Caki2 (cell line): ENCODE measurements around the gene ABCC1. TPM values are rescaled to one million over a fixed set of nuclear protein-coding genes. Genes with fewer than 3 reads are reported as not detected.
"Not testable (repeated sequence)": the region's sequence is repeated elsewhere in the genome, so short reads cannot be mapped to it uniquely, and the experiment has no call there.

Experiments
- DNase-seq: peaks from one replicate; pipeline ENCODE4 v3.0.0-alpha.2; 2015; ENCODE audit warnings: low read depth
- in situ Hi-C: cut with HindIII; loops from 2 replicates; pipeline ENCODE4 v1.10.0; 2016; ENCODE audit warnings: low sequenced_read_pairs, low pct_unique_long_range_greater_than_20kb, mixed read lengths
- total RNA-seq: library from RNA; depleted of rRNA; stranded (reverse); fragments of >200 nt; shearing (Covaris generic); gene quantifications from 2 replicates; pipeline ENCODE4 v1.2.3, GENCODE V29; 2014; ENCODE audit warnings: low replicate concordance; rRNA removed

Gene ABCC1
- 42.8 and 51.5 TPM in 2 replicates for total RNA-seq

- peak; percentile 49 for DNase-seq
- in situ Hi-C loops, result no loop called here
Observed at GRCh38 chr16:15949210-15950160, at the start of gene ABCC1. TSS of gene ABCC1 (plus strand) at chr16:15949616. CDS start at chr16:15949752, 136 bp downstream.

GRCh38 chr16:15900357-15900756, 49.1 kb upstream of the ABCC1 start:
- in situ Hi-C loops, result no loop called here
- DNase-seq, result no peak

GRCh38 chr16:15900901-15901500, 48.4 kb upstream of the ABCC1 start:
- no peak for DNase-seq
- in situ Hi-C loops, result no loop called here

GRCh38 chr16:15903960-15904359, 45.5 kb upstream of the ABCC1 start:
- no peak for DNase-seq
- in situ Hi-C loops, result no loop called here

GRCh38 chr16:15906439-15906838, 43.0 kb upstream of the ABCC1 start:
- no peak for DNase-seq
- in situ Hi-C loops, result no loop called here

- in situ Hi-C loops, result no loop called here
- peak; percentile 83 for DNase-seq
Observed at GRCh38 chr16:15907863-15908478, 41.4 kb upstream of the ABCC1 start.

- no peak for DNase-seq
Observed at GRCh38 chr16:15911198-15911597, 38.2 kb upstream of the ABCC1 start.

GRCh38 chr16:15913046-15913698, 36.2 kb upstream of the ABCC1 start:
- in situ Hi-C loops, result no loop called here
- DNase-seq, result no peak

More at GRCh38 chr16:15911198-15911597, 38.2 kb upstream of the ABCC1 start:
- in situ Hi-C loops, result no loop called here

GRCh38 chr16:15915555-15916081, 33.8 kb upstream of the ABCC1 start:
- in situ Hi-C loops, result no loop called here
- no peak for DNase-seq

GRCh38 chr16:15916323-15916722, 33.1 kb upstream of the ABCC1 start:
- no peak for DNase-seq
- in situ Hi-C loops, result no loop called here

- in situ Hi-C loops, DNase-seq: not testable (repeated sequence)
Observed at GRCh38 chr16:15918314-15918713, 31.1 kb upstream of the ABCC1 start.

GRCh38 chr16:15919331-15919730, 30.1 kb upstream of the ABCC1 start:
- in situ Hi-C loops, result no loop called here
- DNase-seq, result no peak

- in situ Hi-C loops, result no loop called here
- no peak for DNase-seq
Observed at GRCh38 chr16:15924996-15925395, 24.4 kb upstream of the ABCC1 start.

GRCh38 chr16:15925631-15926030, 23.8 kb upstream of the ABCC1 start:
- in situ Hi-C loops, result no loop called here
- DNase-seq, result no peak

GRCh38 chr16:15928261-15929104, 20.9 kb upstream of the ABCC1 start:
- in situ Hi-C loops, result no loop called here
- no peak for DNase-seq

GRCh38 chr16:15932939-15933338, 16.5 kb upstream of the ABCC1 start:
- in situ Hi-C loops, result no loop called here

GRCh38 chr16:15933781-15934180, 15.6 kb upstream of the ABCC1 start:
- in situ Hi-C loops, result no loop called here
- DNase-seq, result no peak

More at GRCh38 chr16:15932939-15933338, 16.5 kb upstream of the ABCC1 start:
- DNase-seq, result no peak
